MV-4-11 (cell line): Measurements from ENCODE around the gene SERPINH1.
"Not testable (repeated sequence)": the region's sequence is repeated elsewhere in the genome, so short reads cannot be mapped to it uniquely, and the experiment has no call there.

Experiments
- DNase-seq: peaks from one replicate; lab custom pipeline; 2025; lab: John Stamatoyannopoulos, UW

Gene SERPINH1

GRCh38 chr11:75574698-75575602 is 12.9 kb downstream of the SERPINH1 start:
- DNase-seq = no peak

- DNase-seq = no peak
Measured at GRCh38 chr11:75576017-75576416, 14.0 kb downstream of the SERPINH1 start.

GRCh38 chr11:75576499-75576918 is 14.5 kb downstream of the SERPINH1 start:
- DNase-seq = peak; percentile 84

GRCh38 chr11:75577207-75577606 is 15.2 kb downstream of the SERPINH1 start:
- no peak for DNase-seq

- DNase-seq = no peak
Measured at GRCh38 chr11:75578977-75579376, 16.9 kb downstream of the SERPINH1 start.

GRCh38 chr11:75579841-75580240 is 17.8 kb downstream of the SERPINH1 start:
- no peak for DNase-seq

GRCh38 chr11:75582506-75582894 is 20.4 kb downstream of the SERPINH1 start:
- DNase-seq = no peak

- peak; percentile 50 for DNase-seq
Measured at GRCh38 chr11:75582895-75583717, 21.1 kb downstream of the SERPINH1 start.

GRCh38 chr11:75583718-75584658 is 21.9 kb downstream of the SERPINH1 start:
- peak; percentile 29 for DNase-seq

GRCh38 chr11:75584659-75585292 is 22.7 kb downstream of the SERPINH1 start:
- DNase-seq = not testable (repeated sequence)

- no peak for DNase-seq
Measured at GRCh38 chr11:75585293-75585670, 23.2 kb downstream of the SERPINH1 start.

GRCh38 chr11:75586395-75586794 is 24.3 kb downstream of the SERPINH1 start:
- DNase-seq = no peak

GRCh38 chr11:75588051-75588481 is 26.0 kb downstream of the SERPINH1 start:
- DNase-seq = no peak

- DNase-seq = no peak
Measured at GRCh38 chr11:75589051-75589450, 27.0 kb downstream of the SERPINH1 start.

- DNase-seq = no peak
Measured at GRCh38 chr11:75589933-75590332, 27.9 kb downstream of the SERPINH1 start.

- DNase-seq = no peak
Measured at GRCh38 chr11:75591371-75591770, 29.3 kb downstream of the SERPINH1 start.

GRCh38 chr11:75591966-75592365 is 29.9 kb downstream of the SERPINH1 start:
- no peak for DNase-seq

- DNase-seq = no peak
Measured at GRCh38 chr11:75592715-75593114, 30.7 kb downstream of the SERPINH1 start.

GRCh38 chr11:75593286-75593915 is 31.3 kb downstream of the SERPINH1 start:
- no peak for DNase-seq

GRCh38 chr11:75594211-75594610 is 32.2 kb downstream of the SERPINH1 start:
- no peak for DNase-seq

GRCh38 chr11:75595429-75595828 is 33.4 kb downstream of the SERPINH1 start:
- no peak for DNase-seq
